Epithelial cell of proximal tubule (primary cell): ENCODE results near the gene WNT10A. TPM values are rescaled to one million over a fixed set of nuclear protein-coding genes. Genes with fewer than 3 reads are reported as not detected.

Experiments
- DNase-seq: peaks from one replicate; pipeline ENCODE4 v3.0.0-alpha.2; 2011; ENCODE audit warnings: low read depth
- H3K4me3 ChIP-seq: 2 replicates; pipeline ENCODE4 v1.5.1; 2011; ENCODE audit warnings: low read depth, mild to moderate bottlenecking, low read length
- CTCF ChIP-seq: conservative IDR thresholded peaks from 2 replicates; pipeline ENCODE4 v1.5.1; 2012; ENCODE audit warnings: low read depth, mild to moderate bottlenecking, low read length
- total RNA-seq: library from RNA; depleted of rRNA; stranded (reverse); fragments of >200 nt; gene quantifications from 2 replicates; pipeline ENCODE4 v1.2.3, GENCODE V29; 2015

Gene WNT10A
- 1.2 and 2.2 TPM in 2 replicates for total RNA-seq

- no peak for TF ChIP-seq CTCF
- H3K4me3 ChIP-seq, result peak within 1 kb of the TSS; percentile 48
- no peak for DNase-seq
Measured at GRCh38 chr2:218880102-218880858, at the start of gene WNT10A. Gene WNT10A (plus strand): TSS chr2:218880852. CDS start chr2:218880996, 144 bp downstream.

GRCh38 chr2:218831378-218831990 is 49.2 kb upstream of the WNT10A start, which contains the start of gene PRKAG3:
Gene PRKAG3 (minus strand): TSS chr2:218831803.
- DNase-seq, result no peak
- no peak within 1 kb of the TSS for H3K4me3 ChIP-seq
- no peak for TF ChIP-seq CTCF

GRCh38 chr2:218832081-218832480 is 48.6 kb upstream of the WNT10A start:
- H3K4me3 ChIP-seq, result no peak overlapping the region
- no peak for DNase-seq

GRCh38 chr2:218832520-218832919 is 48.1 kb upstream of the WNT10A start:
- DNase-seq, result no peak
- H3K4me3 ChIP-seq, result no peak overlapping the region
- no peak for TF ChIP-seq CTCF

More at GRCh38 chr2:218832081-218832480, 48.6 kb upstream of the WNT10A start:
- no peak for TF ChIP-seq CTCF

- no peak for DNase-seq
- no peak for TF ChIP-seq CTCF
- no peak overlapping the region for H3K4me3 ChIP-seq
Measured at GRCh38 chr2:218833023-218833609, 47.5 kb upstream of the WNT10A start.

GRCh38 chr2:218834685-218835084 is 46.0 kb upstream of the WNT10A start:
- no peak for DNase-seq
- H3K4me3 ChIP-seq, result no peak overlapping the region
- TF ChIP-seq CTCF, result no peak
